Loucy (cell line): ENCODE results near the gene OR13C3.

Source experiments
- CTCF ChIP-seq: fragments of 200-600 bp; sonication (generic); conservative IDR thresholded peaks from 2 replicates; pipeline ENCODE4 v1.5.1; 2014; ENCODE audit warnings: mild to moderate bottlenecking, antibody characterized with exemption, low read length
- EZH2phosphoT487 ChIP-seq: fragments of 200-600 bp; IDR thresholded peaks from 2 replicates; pipeline ENCODE4 v1.6.1; 2018; ENCODE audit warnings: antibody characterized with exemption, mild to moderate bottlenecking, moderate library complexity, borderline replicate concordance

DNA sequence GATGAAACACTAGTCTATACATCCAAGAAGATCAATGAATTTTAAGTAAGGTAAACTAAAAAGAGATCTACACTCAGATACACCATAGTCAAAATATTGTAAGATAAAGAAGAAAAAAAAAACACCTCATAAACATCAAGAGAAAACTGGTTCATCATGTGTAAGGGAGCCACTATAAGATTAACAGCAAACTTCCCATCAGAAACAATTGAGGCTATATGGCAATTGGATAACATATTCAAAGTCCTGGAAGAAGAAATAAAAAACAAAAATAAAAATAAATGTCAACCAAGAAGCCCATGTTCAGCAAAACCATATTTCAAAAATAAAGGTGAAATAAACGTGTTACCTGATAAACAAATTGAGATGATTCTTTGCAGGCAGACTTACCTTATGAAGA, 36.0 kb upstream of the OR13C3 start:
- TF ChIP-seq EZH2phosphoT487 (no peak), CTCF (no peak)
